HG03469 (cell line): Measurements from ENCODE around the gene FOXK1.
"Not testable (repeated sequence)": the region's sequence is repeated elsewhere in the genome, so short reads cannot be mapped to it uniquely, and the experiment has no call there.

ENCODE experiments used
- ATAC-seq: cut with Tn5 transposase; IDR thresholded peaks from one replicate; pipeline ENCODE4 v1.9.1; 2021; ENCODE audit warnings: mild to moderate bottlenecking, moderate library complexity, moderate number of reproducible peaks; ENCODE audit not compliant: unreplicated experiment

Gene FOXK1

DNA sequence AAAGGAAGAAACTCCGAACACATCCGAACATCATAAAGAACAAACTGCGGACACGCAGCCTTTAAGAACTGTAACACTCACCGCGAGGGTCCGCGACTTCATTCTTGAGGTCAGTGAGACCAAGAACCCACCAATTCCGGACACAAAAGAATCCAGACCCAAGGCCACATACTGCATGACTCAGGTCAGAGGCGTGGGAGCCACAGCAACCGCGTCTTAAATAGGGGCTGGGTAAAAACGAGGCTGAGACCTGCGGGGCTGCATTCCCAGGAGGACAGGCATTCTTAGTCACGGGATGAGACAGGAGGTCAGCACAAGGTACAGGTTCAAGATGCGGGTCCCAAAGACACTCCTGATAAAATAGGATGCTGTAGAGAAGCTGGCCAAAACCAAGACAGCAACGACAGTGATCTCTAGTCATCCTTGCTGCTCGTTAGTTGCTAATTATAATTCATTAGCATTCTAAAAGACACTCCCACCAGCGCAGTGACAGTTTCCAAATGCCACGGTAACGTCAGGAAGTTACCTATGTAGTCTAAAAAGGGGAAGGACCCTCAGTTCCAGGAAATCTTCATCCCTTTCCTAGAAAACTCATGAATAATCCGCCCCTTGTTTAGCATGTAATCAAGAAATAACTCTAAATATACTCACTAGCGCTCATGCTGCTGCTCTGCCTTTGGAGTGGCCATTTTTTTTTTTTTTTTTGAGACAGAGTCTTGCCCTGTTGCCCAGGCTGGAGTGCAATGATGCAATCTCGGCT, 112.7 kb downstream of the FOXK1 start:
- ATAC-seq, result no peak

DNA sequence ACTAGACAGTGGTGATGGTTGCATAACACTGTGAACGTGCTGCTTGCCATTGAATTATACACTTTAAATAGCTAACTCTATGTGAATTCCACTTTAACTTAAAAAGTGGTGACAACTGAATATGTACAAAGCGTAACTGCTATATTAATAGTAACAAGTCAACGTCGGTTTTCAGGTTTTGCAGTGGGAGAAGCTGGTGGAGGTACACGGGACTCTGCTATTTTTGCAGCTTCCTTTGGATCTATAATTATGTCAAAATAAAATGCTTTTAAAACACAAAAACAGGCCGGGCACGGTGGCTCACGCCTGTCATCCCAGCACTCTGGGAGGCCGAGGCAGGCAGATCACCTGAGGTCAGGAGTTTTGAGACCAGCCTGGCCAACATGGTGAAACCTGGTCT, 114.4 kb downstream of the FOXK1 start:
- no peak for ATAC-seq

DNA sequence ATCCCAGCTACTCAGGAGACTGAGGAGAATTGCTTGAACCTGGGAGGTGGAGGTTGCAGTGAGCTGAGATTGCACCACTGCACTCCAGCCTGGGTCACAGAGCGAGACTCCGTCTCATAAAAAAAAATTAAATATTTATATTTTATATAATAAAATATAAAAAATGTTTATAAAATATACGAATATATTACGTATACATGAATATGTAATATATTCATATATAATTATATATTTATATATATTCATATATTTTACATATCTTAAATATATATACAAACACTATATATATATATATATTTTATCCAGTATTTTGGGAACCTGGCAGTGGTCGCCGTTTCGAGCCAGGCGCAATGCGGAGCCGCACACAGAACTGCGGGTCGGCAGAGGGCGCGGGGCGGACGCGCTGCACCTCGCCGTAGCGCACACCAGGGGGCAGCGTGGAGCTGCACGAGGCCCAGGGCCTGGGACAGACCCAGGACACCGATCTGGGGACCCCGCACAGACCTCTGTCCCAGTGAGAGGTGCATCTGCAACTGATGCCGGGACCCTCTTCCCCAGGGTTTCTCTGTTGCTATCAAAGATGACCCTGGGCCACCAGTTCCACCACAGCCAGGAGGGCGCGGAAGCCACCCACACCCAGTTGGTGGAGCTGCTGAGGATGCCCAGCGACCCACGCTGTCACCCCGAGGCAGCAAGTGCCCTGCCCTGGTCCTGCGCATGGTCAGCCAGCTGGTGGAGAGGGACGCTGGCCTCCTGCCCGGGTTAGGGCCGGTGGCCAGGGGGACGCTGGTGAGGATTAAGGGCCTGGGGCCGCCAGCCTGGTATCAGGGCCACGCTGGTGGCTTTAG, 116.0 kb downstream of the FOXK1 start:
- ATAC-seq, result no peak

DNA sequence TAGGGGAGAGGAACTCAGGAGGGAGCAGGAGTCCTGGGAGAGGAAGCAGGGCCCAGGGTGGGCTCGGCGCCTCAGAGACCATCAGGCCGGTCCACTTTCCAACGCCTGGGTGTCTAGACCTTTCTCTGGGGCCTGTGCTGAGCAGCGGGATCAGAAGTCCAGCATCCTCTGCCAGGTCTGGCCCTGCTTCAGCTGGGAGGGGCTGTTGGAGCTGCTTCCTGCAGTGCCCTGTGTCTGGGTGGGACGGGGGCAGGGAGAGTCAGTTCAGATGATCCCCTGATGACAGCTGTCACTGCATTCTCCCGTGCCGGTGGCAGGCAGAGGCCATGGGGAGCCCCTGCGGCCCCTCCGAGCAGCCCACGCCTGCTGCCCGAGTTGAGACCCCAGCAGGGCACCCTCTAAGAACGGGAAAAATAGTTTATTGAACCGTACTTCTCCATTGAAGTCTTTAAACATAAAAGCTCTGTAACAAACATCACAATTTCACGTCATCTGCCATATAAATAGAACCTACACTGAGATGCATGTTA, 116.7 kb downstream of the FOXK1 start:
- no peak for ATAC-seq

DNA sequence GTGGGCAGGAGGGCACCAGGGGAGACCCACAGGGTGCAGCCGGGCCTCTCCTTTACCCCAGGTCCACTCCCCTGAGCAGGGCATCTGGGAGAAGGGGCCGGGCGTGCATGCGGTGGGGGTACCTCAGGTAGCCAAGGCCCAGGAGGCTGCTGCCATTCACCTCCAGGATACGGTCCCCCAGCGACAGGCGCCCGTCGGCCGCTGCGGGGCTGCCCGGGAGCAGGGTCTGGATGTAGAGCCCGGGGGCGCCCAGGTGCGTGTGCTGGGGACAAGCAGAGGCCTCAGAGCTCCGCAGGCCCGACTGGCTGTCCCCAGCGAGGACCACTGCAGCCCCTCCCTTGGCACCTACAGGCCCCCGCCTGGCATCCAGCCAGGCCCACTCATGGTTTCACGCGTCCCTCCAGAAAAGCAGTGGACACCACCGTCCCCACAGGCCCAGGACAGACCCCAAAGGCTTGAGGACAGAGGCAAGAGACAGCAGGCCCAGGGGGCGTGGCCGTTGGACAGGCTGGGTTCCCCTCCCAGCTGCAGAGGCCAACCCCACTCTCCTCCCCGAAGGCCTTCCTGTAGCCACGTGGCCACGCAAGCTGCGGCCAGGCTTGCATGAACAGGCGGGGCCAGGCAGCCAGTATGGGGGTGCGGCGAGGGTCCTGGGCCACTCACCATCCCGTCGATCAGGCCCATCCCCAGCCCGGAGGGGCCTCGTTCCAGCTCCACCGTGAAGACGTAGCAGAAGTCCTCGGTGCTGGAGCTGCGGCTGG, 117.6 kb downstream of the FOXK1 start:
- ATAC-seq, result no peak

DNA sequence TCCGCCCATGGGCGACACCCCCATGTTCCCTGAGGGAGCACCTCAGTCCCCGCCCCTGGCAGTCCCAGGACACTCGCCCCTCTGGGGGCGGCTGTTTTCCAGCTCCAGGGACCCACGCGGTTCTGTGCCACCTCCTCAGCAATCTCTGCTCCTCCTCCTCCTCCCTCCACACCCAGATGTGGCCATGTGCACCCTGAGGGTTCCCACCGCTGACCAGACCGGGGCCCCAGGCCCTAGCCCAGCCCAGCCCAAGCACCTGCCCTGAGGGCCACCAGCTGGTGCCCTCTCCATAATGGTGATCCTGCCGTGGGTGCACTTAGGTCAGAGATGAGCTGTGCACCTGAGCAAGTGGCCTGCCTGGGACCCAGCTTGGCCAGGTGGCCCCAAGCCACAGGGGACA, 118.4 kb downstream of the FOXK1 start:
- no peak for ATAC-seq

DNA sequence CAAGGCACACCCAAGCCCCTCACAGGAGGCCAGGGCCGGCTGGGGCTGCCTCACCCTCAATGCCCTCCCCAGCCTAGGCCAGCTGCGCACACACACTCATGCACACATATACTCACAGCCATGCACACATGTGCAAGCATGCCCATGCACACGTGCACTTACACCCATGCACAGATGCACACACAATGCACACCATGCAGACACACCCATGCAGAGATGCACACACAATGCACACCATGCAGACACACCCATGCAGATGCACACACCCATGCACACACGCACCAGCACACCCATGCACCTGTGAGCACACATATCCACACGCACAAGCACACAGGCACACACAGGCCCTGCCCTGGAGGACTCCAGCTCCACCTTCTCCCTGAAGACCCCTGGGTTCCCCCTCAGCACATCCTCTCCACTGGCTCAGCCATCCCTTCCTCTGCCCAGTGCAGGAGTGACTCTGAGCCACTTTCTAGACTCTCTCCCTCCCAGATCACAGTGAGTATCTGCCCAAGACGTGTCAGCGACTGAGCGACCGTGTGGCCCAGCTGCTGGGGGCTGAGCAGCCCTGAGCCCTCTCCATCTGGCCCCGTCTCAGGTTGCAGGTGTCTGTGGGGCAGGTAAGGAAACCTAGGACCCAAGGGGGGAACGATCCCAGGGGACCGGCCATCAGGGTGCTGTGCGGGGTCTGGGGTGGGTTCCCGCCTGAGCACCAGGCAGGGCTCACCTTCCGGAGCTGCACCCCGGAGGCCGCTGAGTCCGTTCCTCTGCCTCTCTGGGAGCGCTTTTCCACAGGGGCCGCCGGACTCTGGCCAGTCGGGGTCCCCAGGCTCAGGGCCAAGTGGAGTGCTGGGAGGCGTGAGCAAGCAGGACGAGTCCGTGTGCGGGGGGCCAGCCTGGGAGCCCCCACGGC, 119.1 kb downstream of the FOXK1 start:
- ATAC-seq, result no peak

DNA sequence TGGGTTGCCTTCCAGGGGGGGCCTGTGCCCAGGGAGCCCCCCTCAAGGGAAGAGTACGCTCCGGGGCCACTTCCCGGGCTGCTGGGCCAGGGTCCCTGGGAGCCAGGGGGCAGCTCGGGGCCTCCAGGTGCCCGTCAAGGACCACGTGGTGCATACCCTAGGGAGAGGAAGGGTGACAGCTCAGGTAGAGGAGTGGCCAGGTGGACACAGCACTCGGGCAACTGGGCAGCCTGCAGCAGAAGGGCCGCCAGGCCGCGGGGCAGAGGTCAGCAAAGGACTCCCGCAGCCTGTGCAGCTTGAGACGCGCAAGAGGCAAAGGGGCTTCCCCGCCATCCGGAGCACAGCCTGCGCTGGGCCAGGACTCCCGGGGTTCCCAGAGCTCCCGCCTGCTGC, 119.7 kb downstream of the FOXK1 start:
- no peak for ATAC-seq

DNA sequence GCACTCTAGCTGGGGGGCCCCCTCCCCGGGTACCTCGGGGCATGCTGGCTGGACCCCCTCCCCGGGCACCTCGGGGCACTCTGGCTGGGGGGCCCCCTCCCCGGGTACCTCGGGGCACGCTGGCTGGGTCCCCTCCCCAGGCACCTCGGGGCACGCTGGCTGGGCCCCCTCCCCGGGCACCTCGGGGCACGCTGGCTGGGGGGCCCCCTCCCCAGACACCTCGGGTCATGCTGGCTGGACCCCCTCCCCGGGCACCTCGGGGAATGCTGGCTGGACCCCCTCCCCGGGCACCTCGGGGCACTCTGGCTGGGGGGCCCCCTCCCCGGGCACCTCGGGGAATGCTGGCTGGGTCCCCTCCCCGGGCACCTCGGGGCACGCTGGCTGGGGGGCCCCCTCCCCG, 120.5 kb downstream of the FOXK1 start:
- ATAC-seq, result not testable (repeated sequence)

DNA sequence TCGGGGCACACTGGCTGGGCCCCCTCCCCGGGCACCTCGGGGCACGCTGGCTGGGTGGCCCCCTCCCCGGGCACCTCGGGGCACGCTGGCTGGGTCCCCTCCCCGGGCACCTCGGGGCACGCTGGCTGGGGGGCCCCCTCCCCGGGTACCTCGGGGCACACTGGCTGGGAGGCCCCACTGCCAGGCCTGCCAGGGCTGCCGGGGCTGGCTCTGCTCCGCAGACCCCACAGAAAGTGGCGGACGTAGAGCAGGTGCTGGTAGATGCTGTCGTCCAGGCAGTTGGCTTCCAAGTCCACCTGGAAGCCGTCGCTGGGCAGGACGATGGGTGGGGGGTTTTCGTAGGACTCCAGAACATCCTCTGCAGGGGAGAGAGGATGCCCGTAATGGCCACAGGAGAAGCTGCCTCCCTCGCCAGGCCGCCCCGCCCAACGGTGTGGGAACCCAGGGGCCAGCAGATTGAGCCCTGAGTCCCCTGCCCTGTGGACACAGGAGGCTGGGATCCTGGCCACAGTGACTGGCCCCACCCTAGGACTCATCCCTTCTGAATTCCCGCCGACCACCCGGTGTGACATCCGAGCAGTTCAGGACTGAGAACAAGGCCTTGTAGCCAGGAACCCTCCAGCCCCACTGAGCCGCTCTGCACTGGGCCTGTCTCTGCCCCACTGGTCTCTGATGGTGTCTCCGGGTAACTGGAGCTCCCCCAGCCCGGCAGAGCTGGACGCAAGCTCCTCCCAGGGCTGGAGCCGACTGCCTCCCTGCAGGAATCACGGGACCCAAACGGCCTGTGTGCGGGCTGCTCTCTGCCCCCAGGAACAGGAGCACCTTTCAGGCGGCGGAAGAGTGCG, 121.5 kb downstream of the FOXK1 start:
- ATAC-seq, result no peak

DNA sequence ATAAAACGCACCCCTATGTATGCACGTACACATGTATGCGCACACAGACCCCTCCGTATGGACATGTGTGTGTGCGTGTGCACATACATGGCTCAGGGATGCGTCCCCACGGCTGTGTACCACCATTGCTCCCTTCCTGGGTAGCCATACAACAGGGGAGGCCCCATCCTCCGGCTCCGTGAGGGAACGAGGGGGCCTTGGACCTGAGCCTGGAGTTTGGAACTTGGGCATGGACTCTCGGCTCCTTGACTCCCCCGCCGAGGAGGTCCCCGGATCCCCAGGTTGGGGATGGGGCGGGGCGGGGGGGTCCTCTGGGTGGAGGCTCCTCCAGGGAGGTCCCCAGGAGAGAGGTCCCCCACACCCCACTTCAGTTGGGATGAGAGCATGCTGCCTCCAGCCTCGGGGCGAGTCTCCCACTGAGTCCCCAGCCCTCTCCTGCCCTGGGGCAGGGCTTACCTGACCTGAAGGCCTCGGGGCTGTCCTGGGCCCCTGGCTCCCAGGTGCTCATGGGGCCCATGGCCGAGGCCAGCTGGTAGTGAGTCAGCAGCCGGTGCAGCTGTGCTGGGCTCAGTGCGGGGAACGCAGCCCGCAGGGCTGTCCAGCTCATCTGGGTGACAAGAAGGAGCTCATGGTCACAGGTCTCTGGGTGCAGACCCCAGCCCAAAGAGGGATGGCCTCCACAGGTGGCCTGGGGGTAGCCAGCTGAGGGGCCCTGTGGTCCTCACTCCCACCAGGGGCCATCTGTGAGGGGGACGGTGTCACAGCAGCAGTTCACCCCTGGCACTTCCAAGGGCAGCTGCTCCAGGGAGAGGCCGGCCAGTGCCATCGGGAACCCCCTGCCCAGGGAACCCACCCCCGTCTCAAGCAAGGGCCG, 123.3 kb downstream of the FOXK1 start:
- no peak for ATAC-seq

DNA sequence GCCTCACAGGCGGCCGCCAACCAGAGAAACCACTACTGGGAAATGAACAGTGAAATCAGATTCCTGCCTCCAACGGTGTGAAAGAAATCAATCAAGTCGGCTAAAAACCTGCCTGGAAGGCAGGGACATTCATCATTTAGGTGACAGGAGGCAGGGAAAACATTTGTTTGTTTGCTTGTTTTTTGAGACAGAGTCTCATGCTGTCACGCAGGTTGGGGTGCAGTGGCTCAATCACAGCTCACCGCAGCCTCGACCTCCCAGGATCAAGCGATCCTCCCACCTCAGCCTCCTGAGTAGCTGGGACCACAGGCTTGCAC, 123.8 kb downstream of the FOXK1 start:
- no peak for ATAC-seq

DNA sequence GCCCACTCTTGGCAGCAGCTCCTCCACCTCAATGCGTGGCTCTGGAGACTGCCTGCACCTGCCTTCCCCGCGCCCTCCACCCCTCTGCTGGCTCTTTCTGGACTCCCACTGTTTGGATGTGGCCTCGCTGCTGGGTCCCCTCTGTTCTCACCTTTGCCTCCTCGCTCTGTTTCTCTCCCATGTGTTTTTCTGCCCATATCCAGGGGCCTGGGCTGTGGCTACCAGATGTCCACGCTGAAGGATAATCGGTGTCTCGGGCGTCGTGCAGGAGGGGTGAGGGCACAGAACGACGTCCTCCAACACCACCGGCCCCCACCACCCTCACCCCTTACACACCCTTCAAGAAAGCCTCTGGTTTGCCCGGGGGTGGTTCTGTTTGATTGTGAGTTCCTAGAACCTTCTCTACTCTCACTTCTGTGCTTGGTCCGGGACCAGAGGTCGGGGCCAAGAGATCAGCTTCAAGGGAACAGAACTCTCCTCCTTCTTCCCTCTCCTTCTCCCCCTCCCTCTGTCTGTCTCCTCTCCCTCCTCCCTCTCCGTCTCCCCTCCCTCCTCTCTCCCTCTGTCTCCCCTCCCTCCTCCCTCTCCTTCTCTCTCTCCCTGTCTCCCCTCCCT, 125.0 kb downstream of the FOXK1 start:
- no peak for ATAC-seq

DNA sequence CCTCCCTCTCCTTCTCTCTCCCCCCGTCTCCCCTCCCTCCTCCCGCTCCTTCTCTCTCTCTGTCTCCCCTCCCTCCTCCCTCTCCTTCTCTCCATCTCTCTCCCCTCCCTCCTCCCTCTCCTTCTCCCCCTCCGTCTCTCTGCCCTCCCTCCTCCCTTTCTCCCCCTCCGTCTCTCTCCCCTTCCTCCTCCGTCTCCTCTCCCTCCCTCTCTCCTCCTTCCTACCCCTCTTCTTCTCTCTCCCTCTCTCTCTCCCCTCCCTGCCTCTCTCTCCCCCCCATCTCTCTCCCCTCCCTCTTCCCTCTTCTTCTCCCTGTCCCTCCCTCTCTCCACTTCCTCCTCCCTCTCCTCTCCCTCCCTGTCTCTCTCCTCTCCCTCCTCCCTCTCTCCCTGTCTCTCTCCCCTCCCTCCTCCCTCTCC, 125.5 kb downstream of the FOXK1 start:
- no peak for ATAC-seq

DNA sequence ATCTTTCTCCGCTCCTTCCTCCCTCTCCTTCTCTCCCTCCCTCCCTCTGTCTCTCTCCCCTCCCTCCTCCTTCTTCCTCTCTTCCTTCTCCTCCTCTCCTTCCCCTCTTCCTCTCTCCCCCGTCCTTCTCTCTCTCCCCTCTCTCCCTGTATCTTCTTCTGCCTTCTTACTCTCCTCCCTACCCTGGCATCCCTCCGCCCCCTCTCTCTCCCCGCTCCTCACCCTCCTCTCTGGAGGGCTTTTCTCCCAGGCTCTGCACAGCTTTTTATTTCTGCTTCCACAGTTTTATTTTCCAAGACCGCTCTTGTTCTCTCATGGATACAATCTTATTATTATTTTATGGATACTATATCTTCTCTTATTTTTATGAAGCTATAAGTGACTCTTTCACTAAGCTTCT, 125.9 kb downstream of the FOXK1 start:
- no peak for ATAC-seq

DNA sequence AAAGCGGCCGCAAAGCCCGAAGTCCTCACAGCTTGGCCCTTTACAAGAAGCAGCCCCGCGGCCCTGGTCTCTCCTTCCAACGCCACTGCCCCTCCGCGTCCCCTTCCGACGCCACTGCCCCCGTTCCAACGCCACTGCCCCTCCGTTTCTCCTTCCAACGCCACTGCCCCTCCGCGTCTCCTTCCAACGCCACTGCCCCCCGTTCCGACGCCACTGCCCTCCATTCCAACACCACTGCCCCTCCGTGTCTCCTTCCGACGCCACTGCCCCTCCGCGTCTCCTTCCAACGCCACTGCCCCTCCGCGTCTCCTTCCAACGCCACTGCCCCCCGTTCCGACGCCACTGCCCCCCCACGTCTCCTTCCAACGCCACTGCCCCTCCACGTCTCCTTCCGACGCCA, 126.5 kb downstream of the FOXK1 start:
- no peak for ATAC-seq

DNA sequence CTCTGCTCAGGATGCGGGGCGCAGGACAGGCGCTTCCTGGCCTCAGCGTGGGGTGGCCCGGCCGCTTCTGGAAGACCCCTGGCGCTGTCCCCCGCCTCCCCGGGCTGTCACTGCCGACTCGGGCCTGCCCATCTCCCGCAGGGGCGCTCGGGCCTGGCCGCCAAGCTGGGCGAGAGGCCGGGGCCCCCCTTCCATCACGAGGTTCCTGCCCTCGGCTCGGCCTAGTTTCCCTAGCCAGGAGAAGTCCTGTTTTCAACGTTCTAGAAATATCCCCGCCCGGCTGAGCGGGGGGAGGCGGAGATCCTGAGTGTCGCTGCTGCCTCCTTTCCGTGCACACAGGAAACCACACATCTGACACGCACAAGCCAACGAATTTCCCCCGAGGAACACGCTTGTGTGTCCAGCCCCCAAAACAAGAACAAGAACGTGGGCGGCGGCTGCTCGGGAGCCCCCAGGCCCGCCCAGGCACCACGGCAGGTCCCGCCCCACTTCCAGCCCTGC, 127.0 kb downstream of the FOXK1 start:
- ATAC-seq, result no peak

DNA sequence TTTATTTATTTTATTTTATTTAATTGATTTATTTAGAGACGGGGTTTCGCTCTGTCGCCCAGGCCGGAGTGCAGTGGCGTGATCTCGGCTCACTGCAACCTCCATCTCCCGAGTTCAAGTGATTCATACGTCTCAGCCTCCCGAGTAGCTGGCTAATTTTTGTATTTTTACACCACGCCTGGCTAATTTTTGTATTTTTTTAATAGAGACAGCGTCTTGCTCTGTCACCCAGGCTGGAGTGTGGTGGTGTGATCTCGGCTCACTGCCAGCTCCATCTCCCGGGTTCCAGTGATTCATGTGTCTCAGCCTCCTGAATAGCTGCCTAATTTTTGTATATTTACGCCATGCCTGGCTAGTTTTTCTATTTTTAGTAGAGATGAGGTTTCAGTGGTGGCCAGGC, 127.6 kb downstream of the FOXK1 start:
- ATAC-seq, result no peak
